Parathyroid adenoma (tissue), 2 donors: Measurements from ENCODE around the gene XXYLT1.

Experiments used
- H2AFZ ChIP-seq: fragments of 300-600 bp; sonication (generic); one replicate; pipeline ENCODE4 v1.7.0; 2017; ENCODE audit warnings: antibody characterized with exemption, mild to moderate bottlenecking
- H3K27ac ChIP-seq: fragments of 300-600 bp; sonication (generic); one replicate; pipeline ENCODE4 v1.7.0; 2017
- H3K27me3 ChIP-seq: fragments of 300-600 bp; sonication (generic); one replicate; pipeline ENCODE4 v1.7.0; 2017; ENCODE audit warnings: low read length; ENCODE audit not compliant: control insufficient read depth, insufficient read depth
- H3K36me3 ChIP-seq: fragments of 300-600 bp; sonication (generic); one replicate; pipeline ENCODE4 v1.7.0; 2017; ENCODE audit warnings: low read length; ENCODE audit not compliant: control insufficient read depth, insufficient read depth
- H3K4me1 ChIP-seq: fragments of 300-600 bp; sonication (generic); one replicate; pipeline ENCODE4 v1.7.0; 2017; ENCODE audit warnings: control low read depth
- H3K4me2 ChIP-seq: fragments of 300-600 bp; sonication (generic); one replicate; pipeline ENCODE4 v1.7.0; 2017; ENCODE audit warnings: low read length
- H3K4me3 ChIP-seq: fragments of 300-600 bp; sonication (generic); one replicate; pipeline ENCODE4 v1.7.0; 2017; ENCODE audit warnings: low read depth, low read length
- H3K79me2 ChIP-seq: fragments of 300-600 bp; sonication (generic); one replicate; pipeline ENCODE4 v1.7.0; 2017; ENCODE audit warnings: control low read depth
- H3K9ac ChIP-seq: fragments of 300-600 bp; sonication (generic); one replicate; pipeline ENCODE4 v1.7.0; 2017; ENCODE audit warnings: mild to moderate bottlenecking
- H3K9me3 ChIP-seq: fragments of 300-600 bp; sonication (generic); one replicate; pipeline ENCODE4 v1.7.0; 2017; ENCODE audit warnings: low read length; ENCODE audit not compliant: control insufficient read depth
- CTCF ChIP-seq: fragments of 300-600 bp; sonication (generic); IDR thresholded peaks from one replicate; pipeline ENCODE4 v1.7.0; 2017; ENCODE audit warnings: antibody characterized with exemption, mild to moderate bottlenecking
- donor health status: primary hyperparathyroidism.

Gene XXYLT1

GRCh38 chr3:195184716-195185421 lies 86.1 kb downstream of the XXYLT1 start:
- Histone ChIP-seq H3K27ac (no peak overlapping the region), H3K36me3 (no peaks in the 10 kb centered on the region), H3K9me3 (no peaks in the 10 kb centered on the region), H3K4me1 (peaks cover 13% of the 10 kb centered on the region), H3K9ac (no peak overlapping the region), H2AFZ (no peak overlapping the region), H3K4me2 (no peak overlapping the region), H3K27me3 (no peaks in the 10 kb centered on the region), H3K4me3 (no peak overlapping the region), H3K79me2 (peaks cover 26% of the 10 kb centered on the region)
- TF ChIP-seq CTCF: no peak

- Histone ChIP-seq H3K4me3 (no peak overlapping the region), H3K9me3 (no peaks in the 10 kb centered on the region), H3K79me2 (peaks cover 30% of the 10 kb centered on the region), H3K9ac (no peak overlapping the region), H2AFZ (no peak overlapping the region), H3K4me1 (peaks cover 22% of the 10 kb centered on the region), H3K27ac (no peak overlapping the region), H3K4me2 (no peak overlapping the region), H3K36me3 (no peaks in the 10 kb centered on the region), H3K27me3 (no peaks in the 10 kb centered on the region)
- no peak for TF ChIP-seq CTCF
Measured at GRCh38 chr3:195183071-195183776, 87.7 kb downstream of the XXYLT1 start.

- Histone ChIP-seq H3K9me3 (no peaks in the 10 kb centered on the region), H3K27ac (no peak overlapping the region), H3K79me2 (peaks cover 28% of the 10 kb centered on the region), H3K4me2 (no peak overlapping the region), H3K36me3 (no peaks in the 10 kb centered on the region), H3K9ac (no peak overlapping the region), H3K4me1 (peaks cover 26% of the 10 kb centered on the region), H2AFZ (no peak overlapping the region), H3K27me3 (no peaks in the 10 kb centered on the region), H3K4me3 (no peak overlapping the region)
- no peak for TF ChIP-seq CTCF
Measured at GRCh38 chr3:195182470-195182795, 88.5 kb downstream of the XXYLT1 start.

GRCh38 chr3:195181741-195182469 lies 89.1 kb downstream of the XXYLT1 start:
- Histone ChIP-seq H3K4me2 (no peak overlapping the region), H3K9ac (no peak overlapping the region), H3K4me1 (peaks cover 26% of the 10 kb centered on the region), H3K27ac (no peak overlapping the region), H3K79me2 (peaks cover 25% of the 10 kb centered on the region), H3K4me3 (no peak overlapping the region), H3K36me3 (no peaks in the 10 kb centered on the region), H2AFZ (no peak overlapping the region), H3K9me3 (no peaks in the 10 kb centered on the region), H3K27me3 (no peaks in the 10 kb centered on the region)
- TF ChIP-seq CTCF: no peak
